Measurements from ENCODE around the gene KDF1.

GRCh38 chr1:26986658-26987057 lies 26.4 kb upstream of the KDF1 start:
- TF ChIP-seq CTCF (IDR thresholded peaks at IDR 0.05; ENCODE audit: low read depth, low read length) (no peak), EZH2phosphoT487 (IDR thresholded peaks at IDR 0.05; ENCODE audit: low read depth) (no peak)
